Trophoblast cell (in vitro differentiated cells and primary cell): ENCODE data around the gene GOLGA6L4. TPM values are rescaled to one million over a fixed set of nuclear protein-coding genes. Genes with fewer than 3 reads are reported as not detected.
"Not testable (repeated sequence)": the region's sequence is repeated elsewhere in the genome, so short reads cannot be mapped to it uniquely, and the experiment has no call there.

Experiments used
- DNase-seq, 2 donors: peaks; one replicate each; pipeline ENCODE4 v3.0.0-alpha.2; 2016
- H2AFZ ChIP-seq: 2 replicates; pipeline ENCODE4 v1.6.1; 2013; ENCODE audit warnings: low read length, moderate library complexity, mild to moderate bottlenecking; ENCODE audit not compliant: insufficient read depth, poor library complexity
- H2AK5ac ChIP-seq: 2 replicates; pipeline ENCODE4 v1.6.1; 2013; ENCODE audit warnings: mild to moderate bottlenecking, low read length
- H2BK120ac ChIP-seq: 2 replicates; pipeline ENCODE4 v1.6.1; 2013; ENCODE audit warnings: low read length, mild to moderate bottlenecking, moderate library complexity; ENCODE audit not compliant: insufficient read depth, poor library complexity
- H2BK12ac ChIP-seq: 2 replicates; pipeline ENCODE4 v1.6.1; 2013; ENCODE audit warnings: mild to moderate bottlenecking, low read length, moderate library complexity
- H2BK5ac ChIP-seq: 2 replicates; pipeline ENCODE4 v1.6.1; 2013; ENCODE audit warnings: low read length, low read depth, moderate library complexity, mild to moderate bottlenecking; ENCODE audit not compliant: poor library complexity
- H3K14ac ChIP-seq: 2 replicates; pipeline ENCODE4 v1.6.1; 2013; ENCODE audit warnings: mild to moderate bottlenecking, low read length
- H3K18ac ChIP-seq: 2 replicates; pipeline ENCODE4 v1.6.1; 2013; ENCODE audit warnings: mild to moderate bottlenecking, low read length
- H3K23ac ChIP-seq: 2 replicates; pipeline ENCODE4 v1.6.1; 2013; ENCODE audit warnings: low read length
- H3K27ac ChIP-seq: 2 replicates; pipeline ENCODE4 v1.5.1; 2013; ENCODE audit warnings: low read depth, mild to moderate bottlenecking, inconsistent platforms, low read length, moderate library complexity
- H3K27me3 ChIP-seq: 2 replicates; pipeline ENCODE4 v1.6.1; 2013; ENCODE audit warnings: inconsistent platforms, mild to moderate bottlenecking, low read length, moderate library complexity; ENCODE audit not compliant: insufficient read depth
- H3K36me3 ChIP-seq, 2 experiments: 1 replicate in 1 of 2; 2 replicates in 1 of 2; pipeline ENCODE4 v1.6.1; 2013; ENCODE audit warnings: low read length in 2 of 2, mild to moderate bottlenecking in 2 of 2, moderate library complexity in 1 of 2; ENCODE audit not compliant: insufficient read depth in 2 of 2, control insufficient read depth in 1 of 2
- H3K4ac ChIP-seq: 2 replicates; pipeline ENCODE4 v1.6.1; 2013; ENCODE audit warnings: low read depth, mild to moderate bottlenecking, low read length, moderate library complexity
- H3K4me1 ChIP-seq, 2 experiments: 1 replicate in 1 of 2; 2 replicates in 1 of 2; pipeline ENCODE4 v1.6.1; 2013; ENCODE audit warnings: low read length in 2 of 2, mild to moderate bottlenecking in 2 of 2, moderate library complexity in 1 of 2; ENCODE audit not compliant: insufficient read depth in 2 of 2, control insufficient read depth in 1 of 2
- H3K4me2 ChIP-seq: 2 replicates; pipeline ENCODE4 v1.6.1; 2013; ENCODE audit warnings: inconsistent platforms, mild to moderate bottlenecking, low read length, moderate library complexity
- H3K4me3 ChIP-seq: 2 replicates; pipeline ENCODE4 v1.5.1; 2013; ENCODE audit warnings: mild to moderate bottlenecking, low read depth, low read length, inconsistent platforms
- H3K79me1 ChIP-seq: one replicate; pipeline ENCODE4 v1.6.1; 2013; ENCODE audit warnings: low read length
- H3K79me2 ChIP-seq: 2 replicates; pipeline ENCODE4 v1.6.1; 2013; ENCODE audit warnings: low read length, mild to moderate bottlenecking; ENCODE audit not compliant: control insufficient read depth, insufficient read depth, poor library complexity
- H3K9ac ChIP-seq: 2 replicates; pipeline ENCODE4 v1.6.1; 2013; ENCODE audit warnings: mild to moderate bottlenecking, low read length
- H3K9me3 ChIP-seq: 2 replicates; pipeline ENCODE4 v1.6.1; 2013; ENCODE audit warnings: low read depth, mild to moderate bottlenecking, control low read depth, inconsistent platforms, low read length; ENCODE audit not compliant: insufficient read depth
- H4K12ac ChIP-seq: 2 replicates; pipeline ENCODE4 v1.6.1; 2013; ENCODE audit warnings: low read depth, mild to moderate bottlenecking, low read length, moderate library complexity
- H4K8ac ChIP-seq: 2 replicates; pipeline ENCODE4 v1.6.1; 2013; ENCODE audit warnings: low read depth, mild to moderate bottlenecking, low read length, moderate library complexity
- H4K91ac ChIP-seq: one replicate; pipeline ENCODE4 v1.6.1; 2013; ENCODE audit warnings: low read depth, mild to moderate bottlenecking, low read length, moderate library complexity
- WGBS: extraction: QIAGEN DNeasy Blood & Tissue Kit; methylation state at CpG from one replicate; pipeline ENCODE4 v1.1.7; 2013; ENCODE audit warnings: missing lambda C conversion rate; ENCODE audit not compliant: insufficient read length, insufficient coverage; ENCODE audit errors: extremely low coverage; 5-methylcytosine and 5-hydroxymethylcytosine counted together
- polyA plus RNA-seq: library from polyadenylated mRNA; stranded (reverse); fragments of 200-250 nt; gene quantifications from 2 replicates; pipeline ENCODE4 v1.2.3, GENCODE V29; 2013

Gene GOLGA6L4, protein sequence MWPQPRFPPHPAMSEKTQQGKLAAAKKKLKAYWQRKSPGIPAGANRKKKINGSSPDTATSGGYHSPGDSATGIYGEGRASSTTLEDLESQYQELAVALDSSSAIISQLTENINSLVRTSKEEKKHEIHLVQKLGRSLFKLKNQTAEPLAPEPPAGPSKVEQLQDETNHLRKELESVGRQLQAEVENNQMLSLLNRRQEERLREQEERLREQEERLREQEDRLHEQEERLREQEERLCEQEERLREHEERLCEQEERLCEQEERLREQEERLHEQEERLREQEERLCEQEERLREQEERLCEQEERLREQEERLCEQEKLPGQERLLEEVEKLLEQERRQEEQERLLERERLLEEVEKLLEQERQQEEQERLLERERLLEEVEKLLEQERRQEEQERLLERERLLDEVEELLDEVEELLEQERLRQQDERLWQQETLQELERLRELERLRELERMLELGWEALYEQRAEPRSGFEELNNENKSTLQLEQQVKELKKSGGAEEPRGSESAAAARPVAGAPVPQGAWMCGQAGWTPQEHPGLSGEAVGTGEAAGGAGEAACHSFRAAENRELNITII
- polyA plus RNA-seq = 0.68 and 1.0 TPM in 2 replicates

DNA sequence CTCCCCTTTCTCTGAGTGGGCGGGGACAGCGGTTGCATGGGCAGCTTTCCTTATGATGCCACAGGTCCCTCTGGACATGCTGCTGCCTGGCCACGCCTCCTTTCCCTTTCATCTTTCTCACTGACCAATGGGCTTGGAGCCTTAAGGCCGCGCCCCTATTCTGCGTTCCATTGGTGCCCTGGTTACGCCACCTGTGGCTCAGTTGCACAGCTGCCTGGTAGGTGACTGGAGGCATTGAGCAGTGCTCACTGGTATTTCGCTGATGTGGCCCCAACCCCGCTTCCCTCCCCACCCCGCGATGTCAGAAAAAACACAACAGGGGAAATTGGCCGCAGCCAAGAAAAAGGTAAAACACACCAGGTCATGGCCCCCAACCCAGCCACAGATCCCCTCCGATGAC, at the start of gene GOLGA6L4:
TSS of gene GOLGA6L4 (plus strand) at position 201 of the 400 bp plus-strand sequence. CDS start at position 263, 62 bp downstream.
- not testable (repeated sequence) for H2BK12ac ChIP-seq, H4K12ac ChIP-seq, H3K14ac ChIP-seq, H4K8ac ChIP-seq, H3K4me1 ChIP-seq, H3K79me2 ChIP-seq, H3K27me3 ChIP-seq, H4K91ac ChIP-seq, H3K4ac ChIP-seq, H3K9me3 ChIP-seq, H3K36me3 ChIP-seq, H2BK5ac ChIP-seq, H3K23ac ChIP-seq, H2AFZ ChIP-seq, H3K4me2 ChIP-seq, H3K4me3 ChIP-seq, H3K9ac ChIP-seq, H3K27ac ChIP-seq, H3K79me1 ChIP-seq, H3K18ac ChIP-seq, H2AK5ac ChIP-seq, H2BK120ac ChIP-seq, DNase-seq
- no CpG with 5 or more reads among the region's 13 CpGs for WGBS

DNA sequence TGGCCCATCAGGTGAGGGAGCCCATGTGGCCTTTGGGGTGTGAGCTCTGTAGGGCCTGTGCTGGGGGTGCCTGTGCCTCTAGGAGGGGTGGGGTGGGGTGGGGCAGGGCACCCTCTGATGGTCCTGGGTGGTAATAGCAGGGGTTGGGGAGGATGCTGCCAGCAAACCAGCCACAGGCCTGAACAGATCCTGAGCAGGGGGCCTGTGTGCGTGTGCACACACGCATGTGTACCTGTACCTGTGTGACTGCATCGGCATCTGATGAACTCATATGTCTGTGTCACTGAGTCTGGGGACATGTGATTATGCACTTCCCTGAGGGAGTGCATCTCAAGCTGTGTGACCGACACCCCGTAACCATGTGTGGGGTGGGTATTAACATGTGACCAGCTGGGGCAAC, 42.6 kb upstream of the GOLGA6L4 start:
- not testable (repeated sequence) for H2BK12ac ChIP-seq, H3K23ac ChIP-seq, H2BK120ac ChIP-seq, H3K18ac ChIP-seq, H3K14ac ChIP-seq, H4K12ac ChIP-seq, H3K79me1 ChIP-seq, DNase-seq, H2BK5ac ChIP-seq, H3K27ac ChIP-seq, H3K36me3 ChIP-seq, H3K4me3 ChIP-seq, H3K27me3 ChIP-seq, H3K4ac ChIP-seq, H4K8ac ChIP-seq, H4K91ac ChIP-seq, H2AK5ac ChIP-seq, H3K9me3 ChIP-seq, H3K4me1 ChIP-seq, H3K79me2 ChIP-seq, H3K9ac ChIP-seq, H3K4me2 ChIP-seq, H2AFZ ChIP-seq
- WGBS = no CpG with 5 or more reads among the region's 5 CpGs

DNA sequence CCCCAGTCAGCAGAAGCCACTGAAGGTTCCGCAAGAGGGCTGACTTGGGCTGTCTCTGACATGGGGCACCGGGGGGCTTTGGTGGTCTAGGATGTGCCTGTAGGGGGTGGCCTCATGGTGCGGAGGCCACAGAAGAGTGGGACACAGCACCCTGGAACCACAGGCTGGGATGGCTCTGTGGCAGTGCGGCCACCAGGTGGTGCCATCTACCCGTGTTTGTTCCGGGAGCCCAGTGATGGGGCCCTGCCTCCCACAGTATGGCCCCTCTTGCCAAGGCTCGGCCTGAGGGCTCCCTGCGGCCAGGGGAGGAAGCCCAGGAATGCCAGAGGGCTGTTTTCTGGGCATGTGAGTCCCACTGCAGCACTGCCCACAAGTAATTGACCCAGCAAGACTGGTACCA, 40.0 kb upstream of the GOLGA6L4 start:
- not testable (repeated sequence) for H3K4me1 ChIP-seq, H3K27ac ChIP-seq, DNase-seq, H3K36me3 ChIP-seq, H3K9me3 ChIP-seq, H2BK120ac ChIP-seq, H2AFZ ChIP-seq, H3K23ac ChIP-seq, H3K4ac ChIP-seq, H2BK12ac ChIP-seq, H3K4me2 ChIP-seq, H3K79me2 ChIP-seq, H2BK5ac ChIP-seq, H3K79me1 ChIP-seq, H3K4me3 ChIP-seq, H4K12ac ChIP-seq, H3K14ac ChIP-seq, H4K8ac ChIP-seq, H3K9ac ChIP-seq, H3K18ac ChIP-seq, H3K27me3 ChIP-seq, H2AK5ac ChIP-seq, H4K91ac ChIP-seq
- WGBS = no CpG with 5 or more reads among the region's 8 CpGs

DNA sequence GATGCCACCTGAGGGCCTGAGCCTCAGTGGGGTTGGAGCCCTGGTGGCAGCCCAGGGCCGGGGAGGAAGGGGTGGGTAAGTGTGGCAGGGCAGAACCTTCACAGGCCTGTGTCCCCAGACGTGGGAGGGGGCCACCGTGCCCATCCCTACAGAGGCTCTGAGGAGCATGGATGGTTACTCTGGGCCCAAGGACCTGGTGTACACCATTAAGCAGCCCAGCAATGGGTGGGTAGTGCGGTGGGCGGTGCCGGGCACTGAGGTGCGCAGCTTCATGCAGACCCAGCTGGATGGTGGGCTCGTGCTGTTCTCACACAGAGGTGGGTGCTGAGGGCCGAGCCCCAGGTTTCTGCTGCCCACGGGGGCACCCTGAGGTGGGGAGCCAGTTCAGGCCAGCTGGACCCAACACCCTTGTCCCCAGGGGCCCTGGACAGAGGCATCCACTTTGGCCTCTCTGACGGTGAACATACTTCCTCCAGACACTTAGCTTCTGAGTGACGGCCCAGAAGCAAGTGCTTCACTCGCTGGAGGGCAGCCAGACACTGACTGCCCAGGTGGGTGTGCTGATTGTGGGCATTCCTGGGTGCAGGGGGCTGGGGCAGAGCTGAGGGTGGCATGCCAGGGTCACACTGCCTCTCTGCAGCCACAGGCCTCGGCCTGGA, 38.9 kb upstream of the GOLGA6L4 start:
- no CpG with 5 or more reads among the region's 14 CpGs for WGBS
- H3K14ac ChIP-seq, H3K4ac ChIP-seq, H3K27ac ChIP-seq, H2BK12ac ChIP-seq, H3K79me2 ChIP-seq, H4K12ac ChIP-seq, DNase-seq, H4K8ac ChIP-seq, H2AK5ac ChIP-seq, H3K9ac ChIP-seq, H2BK5ac ChIP-seq, H3K36me3 ChIP-seq, H3K4me2 ChIP-seq, H3K27me3 ChIP-seq, H3K23ac ChIP-seq, H3K4me3 ChIP-seq, H4K91ac ChIP-seq, H2BK120ac ChIP-seq, H3K79me1 ChIP-seq, H3K9me3 ChIP-seq, H3K4me1 ChIP-seq, H3K18ac ChIP-seq, H2AFZ ChIP-seq: not testable (repeated sequence)
